Kidney (tissue), 14 donors: ENCODE data around the gene CSPG4. TPM values are rescaled to one million over a fixed set of nuclear protein-coding genes. Genes with fewer than 3 reads are reported as not detected.
A peak's percentile ranks its signal among the peaks of the same experiment; 100 is the strongest.

ENCODE experiments used
- DNase-seq, 5 donors: peaks; one replicate each; pipeline ENCODE4 v3.0.0-alpha.2; 2013 to 2020
- FAIRE-seq: peaks from 2 replicates; lab custom pipeline; 2012; peaks lifted over from hg19 to GRCh38; lab: Jason Lieb, UNC
- H3K27ac ChIP-seq, 2 donors: one replicate each; pipeline ENCODE4 v1.7.0; 2013; ENCODE audit warnings: low read depth in 2 of 2, low read length in 2 of 2, inconsistent platforms in 1 of 2
- H3K27me3 ChIP-seq: one replicate; pipeline ENCODE4 v1.7.1; 2013; ENCODE audit warnings: low read length, inconsistent platforms; ENCODE audit not compliant: control insufficient read depth, insufficient read depth
- H3K36me3 ChIP-seq, 3 donors: one replicate each; pipeline versions ENCODE4 v1.7.0 to v1.7.1; 2013; ENCODE audit warnings: low read length in 3 of 3, control low read depth in 1 of 3, inconsistent platforms in 1 of 3; ENCODE audit not compliant: insufficient read depth in 3 of 3, control insufficient read depth in 2 of 3
- H3K4me1 ChIP-seq, 3 donors: one replicate each; pipeline versions ENCODE4 v1.7.0 to v1.7.1; 2013; ENCODE audit warnings: low read length in 3 of 3, inconsistent platforms in 1 of 3, low read depth in 1 of 3; ENCODE audit not compliant: control insufficient read depth in 2 of 3, insufficient read depth in 2 of 3
- H3K4me3 ChIP-seq, 3 donors: one replicate each; pipeline versions ENCODE4 v1.7.0 to v1.8.1; 2013; ENCODE audit warnings: low read length in 3 of 3, control low read depth in 1 of 3, inconsistent platforms in 1 of 3
- H3K9ac ChIP-seq, 3 donors: one replicate each; pipeline versions ENCODE4 v1.7.0 to v1.7.1; 2013; ENCODE audit warnings: low read length in 3 of 3, control low read depth in 1 of 3, inconsistent platforms in 1 of 3
- H3K9me3 ChIP-seq, 3 donors: one replicate each; pipeline versions ENCODE4 v1.7.0 to v1.7.1; 2013; ENCODE audit warnings: low read length in 3 of 3, control low read depth in 1 of 3, inconsistent platforms in 1 of 3; ENCODE audit not compliant: control insufficient read depth in 2 of 3, insufficient read depth in 1 of 3
- intact Hi-C: fragments of 100-400 bp; cut with DNase I; formaldehyde crosslinking; loops from one replicate; pipeline ENCODE4 v1.11.1; 2022
- polyA plus RNA-seq: library from polyadenylated mRNA; stranded (reverse); fragments of 350-450 nt; fragmentation: Illumina TruSeq; extraction: RNeasy Lipid Tissue Mini Kit (QIAGEN cat#74804); gene quantifications from one replicate; pipeline ENCODE4 v1.2.3, GENCODE V29; 2014; ENCODE audit warnings: low read depth, low replicate concordance; ENCODE audit not compliant: insufficient read depth
- total RNA-seq: library from RNA; stranded (reverse); fragmentation: NEBNext Ultra II Directional; extraction: Animal tissue kit (Norgen Biotek cat#: 25700); gene quantifications from one replicate; pipeline ENCODE4 v1.2.1, GENCODE V29; 2021
- TF ChIP-seq, protein P1 (sequence below): IDR thresholded peaks from 3 replicates; pipeline ENCODE4 v1.5.1; 2012; ENCODE audit warnings: mild to moderate bottlenecking, moderate library complexity, borderline replicate concordance; ENCODE audit not compliant: insufficient read depth; ENCODE audit errors: extremely low read depth
- donor health status: control.
- donor health status: control.
- donor health status: control.
- donor health status: control.
- donor health status: control.
- donor health status: DM: yes; HTN: yes; CAD: no.
- donor health status: Normal renal cell carcinoma (clear cell type).

CSPG4 gene
- total and polyA plus RNA-seq, 2 donors from 2014 or later, result 4.4 to 30.7 TPM

DNA sequence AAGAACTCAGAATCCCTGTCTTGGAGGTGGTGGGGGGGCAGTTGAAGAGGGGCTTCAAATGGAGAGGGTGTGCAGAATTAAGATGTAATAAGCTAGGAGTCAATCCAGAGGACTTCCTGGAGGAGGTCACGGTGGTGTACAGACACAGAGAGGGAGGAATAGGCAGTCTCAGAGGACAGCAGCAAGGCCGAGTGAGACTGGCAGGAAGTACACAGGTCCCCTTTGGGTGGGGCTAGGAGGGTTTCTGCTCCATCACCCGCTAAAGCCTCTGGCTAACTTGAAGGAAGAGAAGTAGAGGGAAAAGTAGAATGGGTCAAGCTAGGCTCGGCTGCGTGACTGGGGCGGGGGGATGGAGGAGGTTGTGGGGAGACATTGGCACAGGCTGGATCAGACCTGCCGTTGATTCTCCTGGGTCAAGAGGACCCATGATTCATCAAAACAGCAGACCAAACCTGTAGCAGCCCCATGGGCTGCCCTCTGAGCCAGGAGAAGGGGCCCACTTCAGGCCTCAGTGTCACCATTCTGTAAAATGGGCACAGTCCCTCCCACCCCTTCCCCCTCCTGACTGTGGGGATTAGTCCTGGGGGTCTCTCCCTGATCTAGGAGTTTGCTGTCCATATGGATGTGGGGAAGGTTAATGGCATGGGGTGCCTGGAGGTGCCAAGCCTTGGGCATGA is 16.9 kb downstream of the CSPG4 start:
- H3K4me1 ChIP-seq, result peaks cover 0 to 2% (median 0%) of the 10 kb centered on the region in 3 donors
- intact Hi-C loops, result no loop called here
- no peak overlapping the region for H3K4me3 ChIP-seq
- no peaks in the 10 kb centered on the region for H3K9me3 ChIP-seq
- H3K27me3 ChIP-seq, result no peaks in the 10 kb centered on the region
- no peak for DNase-seq
- H3K36me3 ChIP-seq, result no peaks in the 10 kb centered on the region
- no peak overlapping the region for H3K27ac ChIP-seq
- no peak for FAIRE-seq
- no peak overlapping the region for H3K9ac ChIP-seq
- TF ChIP-seq, protein P1, sequence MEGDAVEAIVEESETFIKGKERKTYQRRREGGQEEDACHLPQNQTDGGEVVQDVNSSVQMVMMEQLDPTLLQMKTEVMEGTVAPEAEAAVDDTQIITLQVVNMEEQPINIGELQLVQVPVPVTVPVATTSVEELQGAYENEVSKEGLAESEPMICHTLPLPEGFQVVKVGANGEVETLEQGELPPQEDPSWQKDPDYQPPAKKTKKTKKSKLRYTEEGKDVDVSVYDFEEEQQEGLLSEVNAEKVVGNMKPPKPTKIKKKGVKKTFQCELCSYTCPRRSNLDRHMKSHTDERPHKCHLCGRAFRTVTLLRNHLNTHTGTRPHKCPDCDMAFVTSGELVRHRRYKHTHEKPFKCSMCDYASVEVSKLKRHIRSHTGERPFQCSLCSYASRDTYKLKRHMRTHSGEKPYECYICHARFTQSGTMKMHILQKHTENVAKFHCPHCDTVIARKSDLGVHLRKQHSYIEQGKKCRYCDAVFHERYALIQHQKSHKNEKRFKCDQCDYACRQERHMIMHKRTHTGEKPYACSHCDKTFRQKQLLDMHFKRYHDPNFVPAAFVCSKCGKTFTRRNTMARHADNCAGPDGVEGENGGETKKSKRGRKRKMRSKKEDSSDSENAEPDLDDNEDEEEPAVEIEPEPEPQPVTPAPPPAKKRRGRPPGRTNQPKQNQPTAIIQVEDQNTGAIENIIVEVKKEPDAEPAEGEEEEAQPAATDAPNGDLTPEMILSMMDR, result no peak

DNA sequence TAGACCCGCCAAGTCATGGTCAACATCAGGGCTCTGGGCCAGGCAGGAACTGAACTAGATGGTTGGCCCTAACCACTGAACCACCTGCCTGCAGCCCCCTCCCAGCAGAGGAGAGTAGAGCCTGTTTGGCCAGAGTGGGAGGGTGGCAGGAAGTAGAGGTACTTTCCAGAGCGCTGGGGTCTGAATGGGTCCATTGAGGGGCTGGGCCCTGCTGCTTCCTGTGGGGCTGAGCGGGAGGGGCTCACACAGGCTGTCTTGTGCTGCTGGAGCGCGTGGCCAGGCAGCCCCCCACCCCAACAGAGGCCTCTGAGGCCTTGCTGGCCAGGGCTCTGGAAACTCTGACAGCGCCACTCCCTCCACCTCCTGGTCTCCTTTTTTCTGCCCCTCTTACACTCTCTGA is 17.4 kb downstream of the CSPG4 start:
- Histone ChIP-seq H3K4me1 (peaks cover 0 to 2% (median 0%) of the 10 kb centered on the region in 3 donors), H3K27ac (no peak overlapping the region), H3K4me3 (no peak overlapping the region), H3K27me3 (no peaks in the 10 kb centered on the region), H3K9me3 (no peaks in the 10 kb centered on the region), H3K9ac (no peak overlapping the region), H3K36me3 (no peaks in the 10 kb centered on the region)
- DNase-seq (peak in 1 of 5 donors; percentile 58), FAIRE-seq (no peak)
- intact Hi-C loops, result no loop called here
- TF ChIP-seq, protein P1, result no peak

DNA sequence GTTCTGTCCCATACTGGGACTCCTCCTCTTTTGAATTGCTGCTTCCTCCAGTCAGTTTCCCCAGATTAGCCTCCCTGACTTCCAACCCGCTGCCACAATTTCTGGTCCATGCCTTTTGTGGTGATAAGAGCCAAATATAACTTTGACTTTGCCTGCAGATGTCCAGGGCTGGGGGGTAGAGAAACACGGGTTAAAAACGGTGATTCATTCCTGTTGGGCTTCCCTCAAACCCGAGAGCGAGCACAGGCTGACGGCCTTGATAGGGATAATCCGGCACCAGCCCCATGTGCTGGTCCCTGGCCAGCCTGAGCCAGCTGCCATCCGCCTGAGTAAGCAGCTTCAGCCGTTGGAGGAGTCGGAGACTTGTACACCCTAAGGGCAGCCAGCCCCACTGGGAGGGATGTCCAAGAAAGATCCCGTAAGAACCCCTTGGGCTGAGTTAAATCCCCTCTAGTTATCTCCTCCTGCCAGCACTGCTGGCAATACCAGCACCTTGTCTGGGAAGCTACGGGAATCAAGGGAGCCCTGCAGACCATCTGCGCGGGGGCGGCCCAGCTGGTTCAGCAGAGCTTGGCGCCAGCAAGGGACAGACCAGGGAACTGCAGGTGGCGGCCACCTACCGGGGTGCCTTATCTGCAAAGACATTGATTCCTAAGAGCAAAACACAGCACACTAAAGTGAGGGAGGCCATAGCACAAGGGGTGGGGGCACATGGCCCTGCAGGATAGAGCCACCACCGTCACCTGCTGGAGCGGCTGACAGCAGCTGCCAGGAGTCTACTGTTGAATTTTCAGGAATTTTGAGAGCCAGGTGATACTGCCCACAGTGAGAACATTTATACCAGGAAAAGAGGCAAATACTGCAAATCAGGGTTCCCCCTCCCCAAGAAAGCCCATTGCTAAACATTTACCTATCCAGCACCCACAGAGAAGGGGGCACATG is 18.1 kb downstream of the CSPG4 start:
- intact Hi-C loops, result no loop called here
- H3K9ac ChIP-seq, result no peak overlapping the region
- peak in 4 of 5 donors; percentile 74 to 89 (median 78) for DNase-seq
- H3K9me3 ChIP-seq, result no peaks in the 10 kb centered on the region
- TF ChIP-seq, protein P1, result peak; percentile 15
- no peak for FAIRE-seq
- no peak overlapping the region for H3K27ac ChIP-seq
- no peaks in the 10 kb centered on the region for H3K36me3 ChIP-seq
- H3K4me3 ChIP-seq, result no peak overlapping the region
- no peaks in the 10 kb centered on the region for H3K27me3 ChIP-seq
- no peaks in the 10 kb centered on the region for H3K4me1 ChIP-seq
